Fibroblast of villous mesenchyme (primary cell): Measurements from ENCODE around the gene CLASP2. TPM values are rescaled to one million over a fixed set of nuclear protein-coding genes. Genes with fewer than 3 reads are reported as not detected.

ENCODE experiments used
- DNase-seq: peaks from one replicate; pipeline ENCODE4 v3.0.0-alpha.2; 2010; ENCODE audit warnings: low read depth
- H3K4me3 ChIP-seq: 2 replicates; pipeline ENCODE4 v1.5.1; 2011; ENCODE audit warnings: low read depth, mild to moderate bottlenecking, low read length
- CTCF ChIP-seq: IDR thresholded peaks from 2 replicates; pipeline ENCODE4 v1.5.1; 2012; ENCODE audit warnings: low read depth, mild to moderate bottlenecking, low read length; ENCODE audit not compliant: insufficient read depth
- total RNA-seq: library from RNA; depleted of rRNA; stranded (reverse); fragments of >200 nt; gene quantifications from 2 replicates; pipeline ENCODE4 v1.2.3, GENCODE V29; 2012

CLASP2 gene
- total RNA-seq, 1 donor: 64.3 TPM

GRCh38 chr3:33547101-33547500, 171.0 kb downstream of the CLASP2 start:
- DNase-seq: no peak
- TF ChIP-seq CTCF: no peak
- H3K4me3 ChIP-seq: no peak overlapping the region

GRCh38 chr3:33544126-33544525, 173.9 kb downstream of the CLASP2 start:
- DNase-seq: no peak
- TF ChIP-seq CTCF: no peak

GRCh38 chr3:33543601-33544000, 174.5 kb downstream of the CLASP2 start:
- no peak for TF ChIP-seq CTCF
- no peak overlapping the region for H3K4me3 ChIP-seq
- DNase-seq: no peak

More at GRCh38 chr3:33544126-33544525, 173.9 kb downstream of the CLASP2 start:
- no peak overlapping the region for H3K4me3 ChIP-seq

GRCh38 chr3:33541918-33542317, 176.1 kb downstream of the CLASP2 start:
- DNase-seq: no peak
- no peak for TF ChIP-seq CTCF
- H3K4me3 ChIP-seq: no peak overlapping the region

GRCh38 chr3:33538678-33539339, 179.2 kb downstream of the CLASP2 start:
- no peak for TF ChIP-seq CTCF
- DNase-seq: no peak
- H3K4me3 ChIP-seq: no peak overlapping the region

- TF ChIP-seq CTCF: no peak
- H3K4me3 ChIP-seq: no peak overlapping the region
- DNase-seq: no peak
Measured at GRCh38 chr3:33537133-33537532, 180.9 kb downstream of the CLASP2 start.

- DNase-seq: no peak
- H3K4me3 ChIP-seq: no peak overlapping the region
- no peak for TF ChIP-seq CTCF
Measured at GRCh38 chr3:33526787-33527186, 191.3 kb downstream of the CLASP2 start.
